Stimulated activated CD4-positive, alpha-beta T cell treated with anti-CD3 and anti-CD28 coated beads, Interleukin-12 subunit alpha, Interleukin-12 subunit beta, amount 100 ng/mL, for 48 hours (primary cell): ENCODE results near the gene GNAQ.
"Not testable (repeated sequence)": the region's sequence is repeated elsewhere in the genome, so short reads cannot be mapped to it uniquely, and the experiment has no call there.

Experiments
- DNase-seq, 3 donors: peaks; one replicate each; pipeline ENCODE4 v3.0.0-alpha.2; 2020; ENCODE audit warnings: low read depth in 2 of 3, low spot score in 1 of 3

GNAQ gene

DNA sequence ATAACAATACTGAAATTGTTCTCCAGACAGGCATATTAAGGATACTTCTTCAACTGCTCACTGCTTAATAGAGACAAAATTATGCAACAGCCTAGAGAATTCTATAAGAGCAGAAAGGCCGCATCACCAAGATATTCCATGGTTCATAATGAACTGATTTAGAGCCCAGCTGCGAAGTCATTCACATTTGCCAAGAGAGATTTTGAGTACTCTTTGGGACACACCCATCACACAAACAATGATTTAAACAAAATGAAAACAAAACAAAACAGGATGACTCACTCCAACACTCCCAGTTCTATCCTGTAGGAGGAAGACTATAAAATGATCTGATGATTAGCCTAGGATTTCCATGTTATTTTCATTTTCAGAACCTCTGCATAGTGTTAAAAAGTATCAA, 237.8 kb downstream of the GNAQ start:
- DNase-seq, result no peak

DNA sequence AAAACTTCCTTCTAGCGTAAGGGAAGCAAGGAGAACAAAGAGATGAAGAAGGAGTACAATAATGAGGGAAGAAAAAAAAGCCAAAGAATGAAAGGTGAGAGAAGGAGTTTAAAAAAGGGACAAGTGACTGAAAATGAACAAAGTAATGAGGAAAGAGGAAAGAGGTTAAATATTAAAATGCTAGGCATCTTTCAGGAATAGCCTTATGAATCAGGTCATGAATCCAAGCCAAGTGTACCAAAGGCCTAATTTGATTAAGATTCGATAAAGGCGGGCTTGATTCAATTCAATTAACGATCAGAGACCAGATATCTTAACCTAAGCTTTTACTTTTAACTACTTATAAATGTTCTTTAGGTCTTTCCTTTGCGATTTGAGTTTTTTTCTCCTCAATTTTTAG, 241.7 kb downstream of the GNAQ start:
- DNase-seq, result no peak

DNA sequence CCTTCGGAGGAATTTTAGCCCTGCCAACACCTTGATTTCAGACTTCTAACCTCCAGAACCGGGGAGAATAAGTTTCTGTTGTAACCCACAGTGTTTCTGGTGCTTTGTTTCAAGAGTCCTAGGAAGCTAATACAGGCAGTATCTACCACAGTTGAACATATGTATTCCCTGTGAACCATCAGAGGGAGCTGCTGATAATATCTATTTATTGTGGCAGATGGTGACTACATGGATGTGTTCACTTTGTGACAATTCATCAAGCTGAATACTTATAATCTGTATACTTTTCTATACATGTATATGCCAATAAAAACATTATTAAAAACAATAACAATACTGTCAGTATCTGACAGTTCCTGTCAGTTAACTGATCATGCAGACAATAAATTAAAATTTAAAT, 246.3 kb downstream of the GNAQ start:
- no peak for DNase-seq

DNA sequence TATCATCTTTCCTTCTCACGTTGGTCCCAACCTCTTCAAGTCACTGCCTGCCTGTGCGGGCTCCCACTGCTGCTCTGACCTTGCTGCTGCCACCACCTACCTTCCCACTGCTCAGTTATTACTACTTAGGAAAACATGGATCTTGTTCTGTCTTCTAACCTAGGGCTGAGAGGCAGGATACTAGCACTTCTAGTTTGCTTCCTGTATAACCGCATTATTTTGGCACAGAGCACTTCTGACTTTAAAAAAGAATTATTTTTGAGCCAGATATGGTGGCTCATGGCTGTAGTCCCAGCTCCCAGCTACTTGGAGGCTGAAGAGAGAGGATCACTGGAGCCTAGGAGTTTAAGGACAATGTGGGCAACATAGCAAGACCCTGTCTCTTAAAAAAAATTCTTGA, 248.1 kb downstream of the GNAQ start:
- DNase-seq, result no peak

DNA sequence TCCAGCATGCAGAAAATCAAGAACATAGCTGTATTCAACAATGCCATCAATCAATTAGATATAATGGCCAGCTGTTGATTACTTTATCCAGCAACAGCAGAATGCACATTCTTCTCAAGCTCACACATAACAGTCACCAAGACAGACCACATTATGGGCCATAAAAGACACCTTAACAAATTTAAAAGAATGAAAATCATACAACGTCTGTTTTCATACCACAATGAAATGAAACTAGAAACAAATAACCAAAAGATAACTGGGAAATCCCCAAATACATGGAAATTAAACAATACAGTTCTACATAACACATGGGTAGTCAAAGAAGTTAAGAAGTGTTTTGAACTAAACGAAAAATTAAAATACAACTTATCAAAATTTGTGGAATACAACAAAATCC, 252.6 kb downstream of the GNAQ start:
- no peak for DNase-seq

DNA sequence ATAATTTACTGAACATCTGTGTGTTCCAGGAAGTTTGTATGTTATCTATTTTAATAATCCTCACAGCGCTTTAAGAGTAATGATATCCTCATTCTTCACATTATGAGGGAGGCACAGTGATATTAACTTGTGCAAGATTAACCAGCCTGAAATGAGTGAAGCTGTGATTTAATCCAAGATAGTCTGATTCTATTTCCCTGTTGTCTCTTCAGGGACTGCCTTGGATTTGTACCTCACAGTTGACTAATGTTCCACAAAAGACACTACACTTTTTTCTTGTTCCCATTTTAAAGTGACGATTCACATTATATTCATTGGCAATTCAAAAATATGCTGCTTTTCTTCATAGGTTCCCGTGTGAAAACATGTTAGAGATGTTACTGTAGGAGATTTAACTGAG, 258.2 kb downstream of the GNAQ start:
- no peak for DNase-seq

DNA sequence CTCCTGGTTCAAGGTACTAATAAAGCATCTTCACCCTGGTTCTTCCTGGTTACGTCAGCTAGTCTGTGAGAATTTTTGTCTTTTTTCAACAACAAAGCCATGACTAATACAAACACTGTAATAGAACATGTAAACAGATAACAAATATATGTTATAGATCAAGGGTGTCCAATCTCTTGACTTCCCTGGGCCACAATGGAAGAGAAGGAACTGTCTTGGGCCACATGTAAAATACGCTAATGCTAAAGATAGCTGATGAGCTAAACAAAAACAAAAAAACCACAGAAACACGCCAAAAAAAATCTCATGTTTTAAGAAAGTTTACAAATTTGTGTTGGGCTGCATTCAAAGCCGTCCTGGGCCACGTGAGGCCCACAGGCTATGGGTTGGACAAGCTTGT, 259.0 kb downstream of the GNAQ start:
- no peak for DNase-seq

DNA sequence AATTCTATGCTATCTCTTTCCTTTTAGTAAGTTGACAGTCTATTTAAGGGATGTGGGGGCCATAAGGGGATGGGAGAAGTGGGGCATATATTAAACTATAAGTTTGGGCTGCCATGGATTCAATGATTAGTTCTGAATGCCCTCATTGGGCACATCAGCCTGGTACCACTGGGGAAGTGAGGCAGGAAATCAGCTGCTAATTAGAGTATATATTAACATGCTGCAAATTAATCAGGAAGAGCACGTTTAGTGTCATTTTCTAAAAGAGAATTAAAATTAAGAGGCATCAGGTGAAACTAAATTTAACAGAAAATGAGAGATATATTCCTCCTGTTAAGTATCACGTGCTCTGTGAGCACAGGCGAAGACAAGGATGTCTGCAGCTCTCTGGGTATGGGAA, 260.4 kb downstream of the GNAQ start:
- no peak for DNase-seq

DNA sequence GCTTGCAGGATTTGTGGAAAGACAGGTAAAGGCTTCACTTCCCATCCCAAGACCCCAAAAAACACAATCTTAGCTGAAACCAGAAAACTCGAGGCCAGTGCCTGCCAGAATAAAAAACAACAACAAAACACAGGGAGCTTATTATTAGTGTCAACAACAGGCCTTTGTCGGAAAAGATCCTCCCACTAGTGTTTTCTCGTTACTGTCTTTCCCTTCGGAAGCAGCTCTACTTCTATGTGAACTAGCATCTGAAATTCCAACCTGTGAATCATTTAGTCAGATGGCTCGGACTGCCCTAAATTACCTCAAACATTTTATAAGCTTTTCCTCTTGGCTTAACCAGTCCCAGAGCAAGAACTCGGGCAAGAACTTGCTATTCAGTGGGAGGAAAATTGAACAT, 261.3 kb downstream of the GNAQ start:
- DNase-seq, result no peak

DNA sequence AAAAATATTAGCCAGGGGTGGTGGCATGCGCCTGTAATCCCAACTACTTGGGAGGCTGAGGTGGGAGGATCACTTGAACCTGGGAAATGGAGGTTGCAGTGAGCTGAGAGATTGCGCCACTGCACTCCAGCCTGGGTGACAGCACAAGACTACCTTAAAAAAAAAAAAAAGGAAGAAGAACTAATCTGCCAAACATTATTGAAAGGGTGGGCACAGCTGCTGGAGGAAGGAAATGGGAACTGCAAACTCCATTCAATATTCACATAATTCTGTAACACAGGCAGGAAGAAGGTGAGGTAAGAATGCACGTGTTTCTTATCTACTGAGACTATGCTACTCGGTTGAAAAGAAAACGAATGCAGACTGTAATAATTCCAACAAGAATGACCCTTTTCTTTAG, 262.4 kb downstream of the GNAQ start:
- DNase-seq, result no peak

DNA sequence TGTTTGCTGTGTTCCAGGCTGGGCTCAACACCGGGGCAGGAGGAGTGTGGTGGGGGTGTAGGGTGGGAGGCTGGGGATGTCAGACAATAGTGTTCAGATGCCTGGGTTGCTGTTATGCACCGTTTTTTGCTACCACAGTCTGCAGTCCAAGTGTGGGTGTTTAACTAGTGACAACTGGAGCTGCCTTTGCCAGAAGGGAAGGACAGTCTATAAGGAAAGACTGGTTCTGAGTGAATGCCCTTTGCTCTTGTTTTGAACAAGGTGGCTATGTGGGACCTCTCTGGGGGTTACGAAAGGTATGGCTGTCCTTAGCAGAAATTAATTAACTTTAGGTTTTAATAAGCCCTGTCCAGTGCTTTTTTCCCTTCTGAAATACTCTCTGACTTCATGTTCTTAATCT, 265.0 kb downstream of the GNAQ start:
- DNase-seq, result no peak

DNA sequence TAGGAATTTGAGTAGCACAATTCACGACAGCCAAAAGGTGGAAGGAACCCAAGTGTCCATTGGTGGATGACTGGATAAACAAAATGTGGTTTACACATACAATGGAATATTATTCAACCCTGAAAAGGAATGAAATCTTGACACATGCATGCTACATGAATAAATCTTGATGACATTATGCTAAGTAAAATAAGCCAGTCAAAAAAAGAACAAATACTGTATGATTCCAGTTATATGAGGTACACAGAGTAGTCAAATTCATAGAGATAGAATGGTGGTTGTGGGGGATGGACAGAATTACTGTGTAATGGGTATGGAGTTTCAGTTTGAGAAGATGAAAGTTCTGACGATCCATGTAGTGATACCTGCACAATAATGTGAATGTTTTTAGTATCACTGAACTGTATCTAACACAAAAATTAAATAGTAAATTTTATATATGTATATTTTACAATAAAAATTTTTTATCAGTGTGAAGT, 265.8 kb downstream of the GNAQ start:
- DNase-seq, result no peak

DNA sequence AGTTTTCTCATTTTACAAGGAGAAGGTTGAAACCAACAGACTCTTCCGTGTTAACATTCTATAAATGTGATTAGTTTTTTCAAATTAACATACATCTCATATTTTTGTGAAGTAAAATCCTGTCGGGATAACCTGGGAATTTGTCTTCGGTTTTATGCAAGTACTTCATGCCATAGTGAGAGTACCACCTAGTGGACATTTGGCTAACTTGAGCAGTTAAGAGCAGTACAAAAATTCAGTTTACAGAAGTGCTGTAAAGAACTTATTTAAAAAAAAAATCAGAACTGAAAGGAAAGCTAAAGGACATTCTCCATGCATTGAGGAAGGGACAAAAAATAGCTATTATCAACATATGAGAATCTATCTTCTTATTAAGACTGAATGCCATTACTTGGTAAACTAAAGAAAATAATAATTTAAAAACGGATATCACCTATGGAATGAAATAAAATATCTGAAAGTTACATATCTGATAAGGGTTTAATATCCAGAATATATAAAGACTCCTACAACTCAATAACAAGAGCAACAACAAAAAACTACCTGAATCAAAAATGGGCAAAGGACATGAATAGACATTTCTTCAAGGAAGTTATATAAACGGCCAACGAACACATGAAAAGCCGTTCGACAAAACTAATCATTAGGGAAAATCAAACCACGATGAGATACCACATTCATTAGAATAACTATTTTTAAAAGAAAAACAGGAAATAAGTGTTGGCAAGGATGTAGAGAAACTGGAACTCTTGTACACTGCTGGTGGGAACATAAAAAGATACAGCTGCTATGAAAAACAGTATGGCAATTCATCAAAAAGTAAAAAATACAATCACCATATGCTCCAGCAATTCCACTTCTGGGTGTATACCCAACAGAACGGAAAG, 266.5 kb downstream of the GNAQ start:
- DNase-seq, result no peak

DNA sequence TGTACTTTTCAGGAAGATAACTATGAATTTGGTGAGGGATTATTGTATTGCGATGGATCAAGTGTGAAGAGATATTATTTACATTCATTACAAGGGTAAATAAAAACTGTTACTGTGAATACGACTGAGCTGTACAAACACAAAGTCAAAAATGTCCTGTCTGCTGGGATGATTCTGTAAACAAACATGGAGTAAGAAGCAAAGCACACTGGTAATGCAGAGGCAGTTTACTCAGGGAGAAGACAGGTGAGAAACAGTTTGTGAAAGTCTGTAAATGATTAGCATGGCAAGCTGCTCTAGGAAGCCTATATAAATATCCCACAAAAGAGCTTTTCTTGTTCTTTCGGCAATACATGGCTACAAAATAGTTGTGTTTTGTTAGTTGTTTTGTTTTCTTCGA, 268.0 kb downstream of the GNAQ start:
- no peak for DNase-seq

DNA sequence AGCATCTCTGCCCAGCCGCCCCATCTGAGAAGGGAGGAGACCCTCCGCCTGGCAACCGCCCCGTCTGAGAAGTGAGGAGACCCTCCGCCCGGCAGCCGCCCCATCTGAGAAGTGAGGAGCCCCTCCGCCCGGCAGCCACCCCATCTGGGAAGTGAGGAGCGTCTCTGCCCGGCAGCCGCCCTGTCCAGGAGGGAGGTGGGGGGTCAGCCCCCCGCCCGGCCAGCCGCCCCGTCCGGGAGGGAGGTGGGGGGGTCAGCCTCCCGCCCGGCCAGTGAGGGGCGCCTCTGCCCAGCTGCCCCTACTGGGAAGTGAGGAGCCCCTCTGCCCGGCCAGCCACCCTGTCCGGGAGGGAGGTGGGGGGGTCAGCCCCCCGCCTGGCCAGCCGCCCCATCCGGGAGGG, 270.7 kb downstream of the GNAQ start:
- DNase-seq, result not testable (repeated sequence)

DNA sequence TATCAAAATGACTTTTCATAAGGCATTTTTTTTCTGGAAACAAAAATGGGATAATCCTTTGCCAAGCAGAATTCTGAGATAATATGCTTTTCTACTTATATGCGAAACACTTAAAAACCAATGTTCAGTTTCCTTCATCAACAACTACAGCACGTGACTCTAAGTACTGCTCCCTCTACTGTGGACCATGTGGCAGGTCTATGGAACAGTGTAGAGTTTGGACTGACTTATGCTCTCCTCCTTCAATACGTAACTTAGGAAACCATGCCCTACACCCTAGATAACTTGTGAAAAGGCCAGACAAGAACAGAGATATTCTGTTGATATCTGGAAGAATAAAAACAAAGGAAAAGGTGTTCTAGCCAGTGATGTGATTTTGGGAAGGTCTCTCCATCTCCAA, 272.2 kb downstream of the GNAQ start:
- no peak for DNase-seq

DNA sequence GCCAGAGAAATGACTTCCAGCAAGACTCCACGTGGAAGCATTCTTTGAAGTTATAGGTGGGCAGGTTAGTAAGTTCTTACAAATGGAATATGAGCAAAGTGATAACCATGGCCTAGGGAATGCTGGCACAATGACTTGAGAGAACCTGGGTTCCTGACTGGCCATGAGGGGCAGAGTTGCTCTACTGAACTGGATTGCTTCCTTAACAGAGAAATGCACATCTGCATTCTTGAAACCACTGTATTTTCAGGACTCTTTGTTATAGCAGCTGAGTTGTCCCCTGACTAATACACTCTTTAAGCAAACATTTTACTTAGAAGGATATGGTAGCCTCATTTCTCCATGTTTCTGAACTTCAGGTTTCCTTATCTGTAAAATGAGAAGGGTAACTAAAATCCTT, 275.2 kb downstream of the GNAQ start:
- DNase-seq, result no peak

DNA sequence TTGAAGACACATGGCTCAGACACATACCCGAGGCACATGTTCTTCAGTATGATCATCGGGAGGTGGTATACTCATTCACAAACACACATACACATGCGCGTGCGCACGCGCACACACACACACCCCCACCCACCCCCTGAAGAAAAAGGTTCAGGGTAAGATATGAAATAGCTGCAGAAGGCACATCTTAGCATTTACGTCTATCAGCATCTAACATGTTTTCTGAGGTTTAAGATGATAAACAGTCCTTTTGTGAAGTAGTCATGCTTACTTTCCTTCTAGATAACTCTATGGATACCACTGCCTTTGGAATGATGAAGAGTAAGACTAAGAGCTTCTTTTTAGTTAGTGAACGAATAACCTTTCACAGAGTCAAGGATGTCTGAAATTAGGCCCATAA, 278.4 kb downstream of the GNAQ start:
- DNase-seq, result no peak

DNA sequence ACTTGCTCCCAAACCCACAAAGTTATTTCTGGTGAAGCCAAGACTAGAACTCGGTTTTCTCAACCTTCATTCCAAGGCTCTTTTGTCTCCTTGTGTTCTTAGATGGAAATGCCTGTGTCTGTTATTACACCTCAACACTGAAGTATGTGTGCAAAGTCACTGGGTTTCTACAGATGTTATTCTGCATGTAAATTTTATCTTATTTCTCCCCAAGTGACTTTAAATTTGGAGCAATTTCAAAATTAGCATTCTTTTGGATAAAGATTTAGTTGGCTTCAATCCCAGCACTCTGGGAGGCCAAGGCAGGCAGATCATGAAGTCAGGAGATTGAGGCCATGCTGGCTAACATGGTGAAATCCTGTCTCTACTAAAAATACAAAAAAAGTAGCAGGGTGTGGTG, 279.1 kb downstream of the GNAQ start:
- no peak for DNase-seq

DNA sequence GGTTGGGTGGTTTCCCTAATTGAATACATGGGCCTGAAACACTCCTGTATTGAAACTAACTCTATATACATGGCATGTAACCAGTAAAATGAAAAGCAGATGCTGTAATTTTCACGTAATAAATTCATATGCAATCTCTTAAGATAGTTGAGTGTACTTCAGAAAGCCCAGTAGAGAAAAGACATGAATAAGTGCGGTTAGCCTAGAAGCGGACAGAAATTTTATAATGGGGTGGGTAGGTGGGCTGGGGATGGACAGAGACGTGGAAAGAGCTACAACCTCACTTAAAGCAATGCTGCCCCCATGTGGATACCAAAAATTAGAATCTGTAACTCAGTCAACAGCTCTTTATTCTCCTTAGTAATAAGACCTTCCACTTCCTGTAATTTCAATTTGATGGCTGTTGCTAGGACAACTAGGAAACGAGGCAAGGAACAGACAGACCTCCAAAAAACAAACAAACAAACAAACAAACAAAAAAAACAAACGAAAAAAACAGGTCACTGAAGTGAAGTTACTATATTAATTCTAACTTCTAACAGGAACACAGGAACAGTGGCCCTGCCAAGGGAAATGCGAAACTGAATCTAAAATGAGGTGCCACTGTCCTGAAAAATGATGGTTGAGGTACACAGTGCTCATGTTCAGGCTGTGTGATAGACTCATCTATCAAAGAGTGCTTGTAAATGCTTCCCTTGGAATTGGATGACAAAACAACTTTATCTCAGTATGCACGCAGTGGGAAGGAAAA, 280.1 kb downstream of the GNAQ start:
- peak in 1 of 3 donors; percentile 47 for DNase-seq

DNA sequence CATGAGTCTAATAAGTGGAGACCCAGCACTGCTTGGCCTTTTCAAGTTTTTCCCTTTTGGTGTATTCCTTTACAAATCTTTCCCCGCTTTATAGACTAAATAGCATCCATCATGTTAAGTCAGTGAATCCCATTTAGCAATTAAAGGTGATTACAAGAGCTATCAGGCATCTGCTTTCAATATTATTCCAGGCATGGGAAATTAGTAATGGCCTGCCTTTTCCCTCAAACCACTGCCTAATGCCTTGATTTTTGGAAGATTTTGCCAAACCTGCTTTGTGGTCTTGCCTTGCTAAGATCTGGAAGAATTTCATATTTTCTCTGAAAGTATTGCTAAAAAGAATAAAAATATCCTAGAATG, 280.6 kb downstream of the GNAQ start:
- no peak for DNase-seq

DNA sequence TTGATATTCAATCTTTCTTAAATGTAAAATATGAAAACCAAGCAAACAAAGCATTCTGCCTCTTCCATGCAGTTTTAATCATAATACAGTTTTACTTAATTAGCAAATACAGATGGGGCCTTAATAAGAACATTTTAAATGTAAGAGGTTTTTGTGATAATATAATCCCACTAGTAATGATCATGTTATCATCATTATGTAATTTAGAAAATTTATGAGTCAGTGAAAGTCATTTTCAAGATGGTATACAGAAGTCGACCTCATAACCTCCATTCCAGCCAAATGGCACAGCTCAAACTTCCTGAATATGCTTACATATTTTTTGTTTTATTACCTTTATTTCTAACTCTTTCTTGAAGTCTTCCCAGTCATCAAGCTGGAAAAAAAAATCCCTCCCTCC, 281.3 kb downstream of the GNAQ start:
- DNase-seq, result no peak
